Osteocyte (in vitro differentiated cells): ENCODE data around the gene SRGAP3. TPM values are rescaled to one million over a fixed set of nuclear protein-coding genes. Genes with fewer than 3 reads are reported as not detected.

Source experiments
- DNase-seq: peaks from one replicate; pipeline ENCODE4 v3.0.0; 2021; ENCODE audit warnings: mixed read lengths; ENCODE audit not compliant: unreplicated experiment; ENCODE audit errors: extremely low spot score
- H3K27ac Mint-ChIP-seq: one replicate; pipeline ENCODE4 v1.8.0; 2021; ENCODE audit warnings: mild to moderate bottlenecking, mixed read lengths; ENCODE audit not compliant: unreplicated experiment
- H3K27me3 Mint-ChIP-seq: one replicate; pipeline ENCODE4 v1.8.0; 2021; ENCODE audit warnings: mixed read lengths; ENCODE audit not compliant: unreplicated experiment
- H3K36me3 Mint-ChIP-seq: one replicate; pipeline ENCODE4 v1.8.0; 2021; ENCODE audit warnings: mixed read lengths; ENCODE audit not compliant: unreplicated experiment
- H3K4me1 Mint-ChIP-seq: one replicate; pipeline ENCODE4 v1.8.0; 2021; ENCODE audit warnings: mixed read lengths; ENCODE audit not compliant: unreplicated experiment
- H3K4me3 Mint-ChIP-seq: one replicate; pipeline ENCODE4 v1.8.0; 2021; ENCODE audit warnings: mild to moderate bottlenecking, moderate library complexity, mixed read lengths; ENCODE audit not compliant: unreplicated experiment
- H3K9me3 Mint-ChIP-seq: one replicate; pipeline ENCODE4 v1.8.0; 2021; ENCODE audit warnings: mixed read lengths; ENCODE audit not compliant: unreplicated experiment
- total RNA-seq: library from RNA; stranded (reverse); gene quantifications from 2 replicates; pipeline ENCODE4 v1.2.1, GENCODE V29; 2021
- TF ChIP-seq, protein P1 (sequence below): fragments of 200-600 bp; sonication (generic); IDR thresholded peaks from 2 replicates; pipeline ENCODE4 v1.5.0; 2021; ENCODE audit warnings: antibody characterized with exemption, mild to moderate bottlenecking, moderate library complexity

Gene SRGAP3
- total RNA-seq, 1 donor from 2014 or later = 2.6 TPM

DNA sequence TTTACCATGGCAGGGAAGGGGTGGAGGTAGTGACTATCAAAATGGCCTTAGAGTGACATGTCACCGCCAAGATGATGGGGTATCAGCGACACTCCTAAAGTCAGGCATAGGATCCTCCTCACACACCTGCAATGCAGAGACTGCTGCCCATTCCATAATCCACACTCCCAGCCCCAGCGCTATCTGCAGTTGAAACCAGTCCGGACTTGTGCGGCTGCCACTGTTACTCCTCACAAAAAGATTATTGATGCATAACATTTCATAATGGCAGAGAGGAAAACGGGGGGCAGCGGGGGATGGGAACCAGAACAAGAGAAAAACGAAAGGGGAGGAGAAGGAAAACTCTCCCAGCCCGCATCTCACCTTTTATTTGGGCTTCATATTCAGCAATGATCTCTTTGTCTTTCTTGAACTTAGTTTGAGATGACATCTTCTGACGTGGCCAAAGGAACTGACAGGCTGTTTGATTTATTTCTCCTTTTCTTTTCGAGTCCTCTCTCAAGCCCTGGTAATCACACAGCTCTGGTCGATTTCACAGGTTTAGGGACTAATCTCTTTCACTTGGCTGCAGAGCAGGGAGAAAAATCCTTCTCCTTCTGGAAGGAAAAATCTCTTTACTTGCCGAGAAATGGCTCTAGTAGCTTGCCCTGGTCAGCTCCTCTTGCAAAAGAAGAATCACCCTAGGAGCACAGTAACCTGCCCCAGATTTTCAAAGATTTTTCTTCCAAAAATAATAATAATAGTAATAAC, 749 bp downstream of the SRGAP3 start:
- H3K27me3 Mint-ChIP-seq = peaks cover 70% of the 10 kb centered on the region
- no peak for DNase-seq
- peak overlapping the region; percentile 74 for H3K4me3 Mint-ChIP-seq
- TF ChIP-seq, protein P1, sequence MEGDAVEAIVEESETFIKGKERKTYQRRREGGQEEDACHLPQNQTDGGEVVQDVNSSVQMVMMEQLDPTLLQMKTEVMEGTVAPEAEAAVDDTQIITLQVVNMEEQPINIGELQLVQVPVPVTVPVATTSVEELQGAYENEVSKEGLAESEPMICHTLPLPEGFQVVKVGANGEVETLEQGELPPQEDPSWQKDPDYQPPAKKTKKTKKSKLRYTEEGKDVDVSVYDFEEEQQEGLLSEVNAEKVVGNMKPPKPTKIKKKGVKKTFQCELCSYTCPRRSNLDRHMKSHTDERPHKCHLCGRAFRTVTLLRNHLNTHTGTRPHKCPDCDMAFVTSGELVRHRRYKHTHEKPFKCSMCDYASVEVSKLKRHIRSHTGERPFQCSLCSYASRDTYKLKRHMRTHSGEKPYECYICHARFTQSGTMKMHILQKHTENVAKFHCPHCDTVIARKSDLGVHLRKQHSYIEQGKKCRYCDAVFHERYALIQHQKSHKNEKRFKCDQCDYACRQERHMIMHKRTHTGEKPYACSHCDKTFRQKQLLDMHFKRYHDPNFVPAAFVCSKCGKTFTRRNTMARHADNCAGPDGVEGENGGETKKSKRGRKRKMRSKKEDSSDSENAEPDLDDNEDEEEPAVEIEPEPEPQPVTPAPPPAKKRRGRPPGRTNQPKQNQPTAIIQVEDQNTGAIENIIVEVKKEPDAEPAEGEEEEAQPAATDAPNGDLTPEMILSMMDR = no peak
- H3K36me3 Mint-ChIP-seq = no peaks in the 10 kb centered on the region
- no peak overlapping the region for H3K27ac Mint-ChIP-seq
- no peaks in the 10 kb centered on the region for H3K9me3 Mint-ChIP-seq
- peaks cover 21% of the 10 kb centered on the region for H3K4me1 Mint-ChIP-seq

DNA sequence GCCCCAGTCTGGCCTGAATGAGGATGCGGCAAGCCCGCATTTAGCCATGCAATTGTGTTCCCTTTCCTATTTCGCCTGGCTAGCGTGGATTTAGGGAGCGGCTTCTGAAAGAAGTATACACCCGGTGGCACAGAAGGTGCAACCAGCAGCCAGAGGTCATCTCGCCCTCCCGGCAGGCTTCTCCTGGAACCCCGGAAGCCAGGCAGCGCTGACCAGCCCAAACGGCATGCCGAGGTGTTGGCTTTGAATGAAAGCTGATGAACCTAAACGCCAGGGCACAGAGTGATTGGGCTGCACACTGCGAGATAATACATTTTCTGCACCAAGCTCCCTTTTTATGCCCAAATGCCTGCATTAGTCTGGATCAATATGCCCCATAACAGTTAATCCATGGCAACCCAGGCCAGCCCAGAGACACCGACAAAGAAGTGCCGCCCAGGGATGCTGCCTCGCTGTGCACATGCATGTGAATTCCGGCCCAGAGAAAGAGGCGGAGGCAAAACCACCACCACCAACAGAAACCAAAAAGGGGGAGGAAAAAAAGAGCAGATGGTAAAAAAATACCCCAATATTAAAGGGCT, 1.4 kb downstream of the SRGAP3 start:
- peaks cover 66% of the 10 kb centered on the region for H3K27me3 Mint-ChIP-seq
- H3K4me1 Mint-ChIP-seq = peaks cover 21% of the 10 kb centered on the region
- TF ChIP-seq, protein P1 = no peak
- no peaks in the 10 kb centered on the region for H3K36me3 Mint-ChIP-seq
- DNase-seq = no peak
- no peak overlapping the region for H3K27ac Mint-ChIP-seq
- no peaks in the 10 kb centered on the region for H3K9me3 Mint-ChIP-seq
- peak overlapping the region; percentile 74 for H3K4me3 Mint-ChIP-seq

DNA sequence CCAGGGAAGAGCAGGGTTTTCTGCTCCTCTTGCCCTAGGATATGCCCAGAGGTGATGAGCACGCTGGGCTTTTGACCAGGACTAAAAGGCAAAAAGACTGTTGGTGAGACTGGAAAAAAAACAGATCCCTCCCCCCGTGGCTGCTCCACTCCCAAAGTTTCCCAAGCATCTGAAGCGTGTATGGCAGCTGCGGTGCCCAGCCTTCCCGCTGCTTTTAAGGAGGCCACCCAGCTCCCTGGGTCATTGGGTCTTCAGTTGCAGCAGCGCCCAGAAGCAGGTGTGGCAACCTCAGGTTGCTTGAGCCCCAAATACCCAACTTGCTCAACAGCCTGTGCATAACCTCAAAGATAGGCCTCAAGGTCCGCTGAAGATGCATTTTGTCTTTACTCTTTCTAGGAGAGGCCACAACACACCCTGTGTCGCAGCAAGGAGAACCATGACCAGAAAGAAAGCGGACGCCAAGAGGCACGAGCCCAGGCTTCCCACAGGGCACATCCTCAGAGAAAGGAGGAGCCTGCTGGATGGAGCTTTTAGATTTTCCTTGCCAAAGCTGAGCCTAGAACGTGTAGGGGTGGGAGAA, 2.0 kb downstream of the SRGAP3 start:
- Mint-ChIP-seq H3K36me3 (no peaks in the 10 kb centered on the region), H3K9me3 (no peaks in the 10 kb centered on the region), H3K27ac (no peak overlapping the region), H3K4me3 (no peak overlapping the region), H3K27me3 (peaks cover 64% of the 10 kb centered on the region), H3K4me1 (peaks cover 21% of the 10 kb centered on the region)
- no peak for DNase-seq
- TF ChIP-seq, protein P1 = no peak

DNA sequence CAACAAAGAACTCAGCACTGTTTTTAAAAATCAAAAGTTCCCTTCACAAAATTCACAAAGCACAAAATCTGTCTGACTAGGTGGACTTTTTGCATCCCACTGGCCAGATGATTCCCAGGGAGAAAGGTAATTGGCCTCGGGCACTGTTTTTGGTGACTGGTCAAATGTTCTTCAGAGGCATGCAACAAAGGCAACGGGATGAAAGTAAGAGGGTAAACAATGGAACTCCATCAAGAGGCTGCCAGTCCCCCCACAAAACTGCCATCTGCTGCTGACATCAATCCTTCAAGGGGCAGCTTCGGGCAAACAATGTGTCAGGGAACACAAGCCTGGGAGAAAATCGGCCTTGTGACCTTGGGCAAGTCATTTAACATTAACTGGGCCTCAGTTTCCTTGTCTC, 3.3 kb downstream of the SRGAP3 start:
- Mint-ChIP-seq H3K4me1 (peaks cover 21% of the 10 kb centered on the region), H3K9me3 (no peaks in the 10 kb centered on the region), H3K27me3 (peaks cover 57% of the 10 kb centered on the region), H3K27ac (no peak overlapping the region), H3K4me3 (no peak overlapping the region), H3K36me3 (no peaks in the 10 kb centered on the region)
- DNase-seq = no peak
- TF ChIP-seq, protein P1 = no peak

DNA sequence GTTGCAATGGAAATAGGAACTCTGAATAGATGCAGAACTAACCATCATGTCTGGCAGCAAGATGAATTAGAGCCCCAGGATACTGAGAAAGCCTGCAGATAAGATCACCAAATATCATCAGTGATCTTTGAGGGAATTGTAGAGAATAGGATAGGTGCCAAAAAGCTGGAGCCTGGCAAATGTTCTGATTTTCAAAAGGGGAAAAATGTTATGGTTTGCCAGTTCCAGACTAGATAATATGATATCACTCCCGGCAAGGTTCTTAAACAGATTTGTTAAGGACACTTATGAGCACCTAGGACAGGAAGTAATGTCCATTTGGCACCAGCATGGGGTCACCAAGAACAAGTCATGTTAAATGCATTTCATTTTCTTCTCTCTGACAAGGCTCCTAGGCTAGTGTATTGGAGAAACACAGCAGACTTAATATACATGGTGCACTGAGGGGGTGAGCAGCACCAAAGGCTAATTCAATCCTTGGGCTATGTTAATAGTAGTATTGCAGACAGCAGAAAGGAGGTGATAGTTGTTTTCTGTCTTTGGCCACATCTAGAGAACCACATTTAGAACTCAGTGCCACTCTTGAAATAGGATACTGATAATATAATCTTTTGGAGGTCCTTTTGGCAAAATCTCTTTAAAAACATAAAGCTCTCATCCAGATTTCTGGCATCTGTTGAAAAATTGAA, 4.8 kb downstream of the SRGAP3 start:
- Mint-ChIP-seq H3K27ac (no peak overlapping the region), H3K4me3 (no peak overlapping the region), H3K36me3 (no peaks in the 10 kb centered on the region), H3K9me3 (no peaks in the 10 kb centered on the region), H3K4me1 (peaks cover 17% of the 10 kb centered on the region), H3K27me3 (peaks cover 53% of the 10 kb centered on the region)
- TF ChIP-seq, protein P1 = no peak
- DNase-seq = no peak
